Stimulated activated CD4-positive, alpha-beta T cell treated with anti-CD3 and anti-CD28 coated beads, TNF-alpha, amount 100 ng/mL, for 24 hours (primary cell): ENCODE measurements around the gene ALK.

Experiments used
- DNase-seq, 3 experiments: peaks; one replicate each; pipeline ENCODE4 v3.0.0-alpha.2; 2020; ENCODE audit warnings: low read depth in 3 of 3

ALK gene

DNA sequence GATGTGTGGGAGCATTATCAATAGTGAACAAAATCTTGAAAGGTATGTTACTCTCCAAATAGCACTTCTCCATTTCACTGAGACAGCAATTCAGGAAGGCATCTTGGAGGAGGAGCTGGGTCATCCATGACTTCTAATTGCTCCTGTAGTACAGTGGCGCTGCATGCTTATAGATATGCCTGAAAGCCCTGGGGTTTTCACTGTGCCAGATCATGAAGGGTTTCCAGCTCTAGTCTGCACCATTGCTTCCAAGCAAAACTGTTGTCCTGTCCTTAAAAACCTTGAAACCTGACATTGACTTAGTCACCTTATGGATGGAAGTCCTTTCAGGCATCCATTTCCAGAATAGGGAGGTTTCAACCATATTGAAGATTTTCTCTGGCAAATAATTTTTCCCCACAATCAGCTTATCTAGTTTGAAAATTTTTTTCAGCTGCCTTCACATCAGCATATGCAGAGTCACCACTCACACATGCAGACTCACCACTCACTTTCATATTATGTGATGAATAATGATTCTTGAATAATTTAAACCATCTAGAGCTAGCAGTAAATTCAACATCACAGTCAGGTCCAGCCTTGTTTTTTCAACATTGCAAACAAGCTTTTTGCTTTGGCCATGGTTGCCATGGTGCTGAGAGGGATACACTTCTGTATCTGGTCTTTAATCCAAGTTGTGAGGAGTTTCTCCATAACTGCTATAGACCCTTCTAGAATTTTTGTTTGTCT, 509.0 kb downstream of the ALK start:
- no peak for DNase-seq

DNA sequence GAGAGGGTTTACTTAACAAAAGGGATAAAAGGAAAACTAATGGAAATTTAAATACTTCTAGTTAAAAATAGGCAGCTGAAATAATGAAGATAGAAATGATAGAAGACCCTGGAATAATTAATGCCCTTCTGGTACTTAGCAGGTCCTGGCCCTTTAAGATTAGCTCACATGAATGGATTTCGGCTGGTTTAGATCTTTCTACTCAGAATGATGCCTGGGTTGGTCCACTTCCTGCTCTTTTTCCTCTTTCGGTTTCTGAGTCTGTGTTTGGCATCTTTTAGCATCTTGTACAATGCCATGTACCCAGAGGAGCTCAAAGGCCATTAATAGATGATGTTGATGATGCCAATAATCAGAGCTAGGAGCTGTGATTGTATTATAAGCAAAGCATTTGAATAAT, 515.7 kb downstream of the ALK start:
- no peak for DNase-seq

DNA sequence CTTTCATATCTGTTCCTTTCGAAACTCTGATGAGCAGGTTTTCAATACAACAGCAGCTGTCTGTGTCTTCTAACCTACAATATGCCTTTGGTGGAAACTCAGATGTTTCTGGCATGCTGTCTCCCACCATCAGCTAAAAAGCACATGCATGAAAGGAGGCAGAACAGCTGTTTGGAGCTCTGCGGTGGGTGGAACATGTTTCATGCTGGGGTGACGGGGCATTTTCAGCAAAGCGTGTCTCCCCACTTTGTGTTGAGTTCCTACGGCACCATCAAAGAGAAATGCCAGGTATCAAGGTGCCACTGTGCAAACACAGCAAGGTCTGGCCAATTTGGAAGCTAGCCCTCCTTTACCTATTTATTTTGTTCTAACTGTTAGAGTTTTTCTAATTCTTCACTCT, 516.1 kb downstream of the ALK start:
- DNase-seq = no peak

DNA sequence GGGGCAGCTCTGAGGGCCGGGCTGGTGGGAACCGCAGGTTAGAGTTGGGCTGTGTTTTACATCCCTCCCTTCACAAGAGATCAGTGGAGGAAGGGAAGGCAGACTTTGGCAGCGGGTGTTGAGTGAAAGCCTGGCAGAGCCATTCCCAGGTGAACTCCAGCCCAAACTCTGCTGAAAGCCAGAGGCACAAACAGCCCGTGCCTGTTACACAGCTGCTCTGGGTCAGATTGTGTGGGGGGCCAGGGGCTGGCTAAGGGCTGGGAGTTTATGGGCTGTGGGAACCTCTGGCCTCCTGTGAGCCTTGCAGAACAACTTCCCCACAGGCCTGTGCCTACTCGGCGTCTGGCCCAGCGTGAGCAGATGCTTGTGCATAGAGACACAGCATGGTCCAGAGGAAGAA, 519.4 kb downstream of the ALK start:
- DNase-seq = no peak

DNA sequence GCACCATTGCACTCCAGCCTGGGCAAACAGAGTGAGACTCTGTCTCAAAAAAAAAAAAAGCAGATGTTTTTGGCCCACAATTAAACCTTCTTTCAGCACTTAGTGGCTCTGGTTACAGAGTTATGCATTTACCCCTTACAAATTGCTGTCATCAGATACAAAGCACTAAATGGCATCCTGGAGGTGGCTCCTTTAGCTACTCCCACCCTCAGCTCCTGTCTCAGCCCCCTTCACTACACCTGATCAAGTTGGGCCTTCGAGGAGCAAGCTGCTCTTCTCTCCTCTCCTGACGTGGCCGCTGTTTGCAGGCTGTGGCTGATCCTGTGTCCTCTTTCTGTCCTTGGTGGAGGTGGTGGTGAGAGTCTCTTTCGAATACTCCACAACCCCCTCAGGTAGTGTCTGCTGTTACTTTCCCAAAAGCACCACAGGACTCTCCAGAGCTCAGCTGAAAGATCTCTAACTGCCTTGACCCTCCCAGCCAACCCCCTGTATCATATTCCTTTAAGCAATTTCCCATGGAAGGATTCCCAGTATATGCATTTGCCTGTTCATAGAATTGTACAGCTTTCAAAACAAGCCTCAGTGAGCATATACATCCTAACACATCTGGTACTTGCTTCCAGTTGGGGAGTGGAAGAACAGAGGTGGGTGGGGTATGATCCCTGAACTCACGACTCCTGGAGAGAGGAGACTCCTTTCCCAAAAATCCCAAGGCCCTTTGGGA, 520.3 kb downstream of the ALK start:
- no peak for DNase-seq

DNA sequence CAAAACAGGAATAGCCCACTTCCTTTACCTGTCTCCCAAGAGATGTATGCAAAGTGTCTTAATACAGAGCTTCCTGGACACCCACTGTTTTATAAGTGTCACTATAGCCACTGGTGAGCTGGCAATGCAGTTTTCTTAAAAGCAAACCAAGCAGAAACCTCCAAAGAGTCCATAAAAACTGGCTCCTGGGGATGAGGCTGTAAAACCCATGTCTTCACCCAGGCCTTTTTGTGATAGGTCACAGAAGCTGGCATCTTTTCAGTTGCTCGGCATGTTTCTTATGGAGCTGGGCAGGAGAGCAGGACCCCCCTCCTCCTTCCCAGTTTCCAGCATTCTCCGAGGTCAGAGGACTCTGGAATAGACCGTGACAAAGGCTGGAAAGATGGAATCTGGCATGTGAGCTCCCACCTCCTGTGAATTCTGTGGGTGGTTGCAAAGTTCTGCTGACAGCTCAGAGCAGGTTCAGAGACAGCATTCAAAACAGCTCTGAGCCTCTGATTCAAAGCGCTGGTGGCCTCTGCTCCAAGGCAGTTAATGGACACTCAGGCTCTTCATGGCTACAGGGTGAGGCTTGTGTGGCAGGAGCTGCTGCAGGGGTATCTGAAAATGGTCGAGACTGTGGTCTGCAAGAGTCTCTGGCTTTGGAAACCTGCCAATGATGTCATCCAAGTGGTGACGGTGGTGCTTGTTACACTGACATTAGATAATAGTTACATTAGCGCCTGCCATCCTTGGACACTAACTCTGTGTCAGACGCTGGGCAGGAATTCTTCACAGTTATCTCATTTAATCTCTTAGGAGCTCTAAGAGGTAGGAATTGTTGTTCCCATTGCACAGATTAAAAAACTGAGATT, 522.8 kb downstream of the ALK start:
- no peak for DNase-seq

DNA sequence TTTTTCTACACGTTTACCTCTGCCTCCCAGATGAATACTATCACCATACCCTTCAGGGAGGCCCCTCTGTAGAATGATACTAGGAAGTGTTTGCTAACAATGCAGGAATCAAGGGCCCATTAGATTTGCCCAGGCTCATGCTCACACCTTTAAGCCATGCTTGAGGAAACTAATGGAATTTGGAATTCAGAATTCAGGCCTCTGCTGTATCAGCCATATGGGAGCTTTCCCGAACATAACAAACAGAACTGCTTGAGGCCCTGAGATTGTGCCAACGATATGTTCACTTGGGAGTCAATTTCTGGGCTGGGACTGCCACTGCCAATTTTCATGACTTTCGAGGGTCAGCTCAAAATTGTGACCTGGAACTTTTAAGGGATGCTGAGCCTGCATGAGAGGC, 523.7 kb downstream of the ALK start:
- DNase-seq = no peak

DNA sequence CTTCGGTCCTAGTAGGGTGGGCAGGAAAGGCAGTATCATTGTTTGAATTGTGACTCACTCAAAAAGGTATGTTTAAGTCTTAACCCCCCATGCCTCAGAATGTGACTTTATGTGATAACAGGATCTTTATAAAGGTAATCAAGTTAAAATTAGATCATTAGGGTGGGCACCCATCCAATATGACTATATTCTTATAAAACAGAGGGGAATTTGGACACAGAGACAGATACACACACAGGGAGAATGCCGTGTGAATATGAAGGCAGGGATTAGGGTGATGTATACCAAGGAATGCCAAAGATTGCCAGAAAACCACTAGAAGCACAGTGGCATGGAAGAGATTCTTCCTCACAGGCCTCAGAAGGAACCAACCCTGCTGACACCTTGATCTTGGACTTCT, 524.3 kb downstream of the ALK start:
- no peak for DNase-seq

DNA sequence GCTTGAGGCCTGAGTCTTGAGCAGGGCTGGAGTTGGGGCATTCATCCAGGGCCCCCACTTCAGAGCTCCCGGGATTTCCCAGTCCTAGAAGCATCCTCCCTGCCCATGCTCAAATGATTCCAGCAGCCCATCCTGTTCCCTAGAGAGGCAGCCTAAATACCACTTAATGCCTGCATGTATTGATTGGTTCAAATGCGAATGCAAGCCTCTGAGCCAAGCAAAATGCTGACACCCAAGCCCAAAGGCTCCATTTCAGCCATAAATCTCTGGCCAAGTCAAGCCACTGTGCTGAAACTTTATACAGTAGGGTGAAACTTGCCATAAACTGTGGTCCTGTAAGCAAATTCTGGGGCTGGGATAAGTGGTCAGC, 526.4 kb downstream of the ALK start:
- DNase-seq = no peak

DNA sequence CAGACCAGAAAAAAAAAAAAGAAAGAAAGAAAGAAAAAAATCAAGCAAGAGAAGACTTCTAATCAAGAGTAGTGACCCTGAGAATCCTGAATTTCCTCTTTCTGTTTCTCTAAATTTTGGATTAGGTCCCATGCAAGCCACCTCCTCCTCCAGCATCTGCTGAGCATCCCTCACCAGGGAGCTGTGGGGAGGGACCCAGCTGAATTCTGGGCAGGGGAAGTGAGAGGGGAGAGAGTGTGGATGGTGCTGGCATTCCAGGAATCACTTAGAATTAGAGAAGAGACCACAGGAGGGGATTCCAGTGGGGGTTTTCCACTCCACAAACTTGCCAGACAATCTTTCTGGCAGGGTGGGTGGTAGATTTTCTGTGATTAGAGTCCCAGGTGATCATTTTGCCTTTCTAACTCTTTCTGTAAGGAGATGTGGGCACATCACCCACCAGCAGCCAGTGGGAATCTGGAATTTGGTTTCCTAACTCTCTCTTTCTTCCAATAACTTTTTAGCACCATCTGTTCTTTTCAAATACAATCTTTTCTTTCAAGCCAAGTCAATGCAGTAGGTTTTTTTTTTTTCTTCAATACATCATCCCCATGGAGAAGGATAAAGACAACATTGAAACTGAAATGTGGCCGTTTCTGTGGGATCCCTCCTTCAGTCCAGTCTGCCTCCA, 526.9 kb downstream of the ALK start:
- DNase-seq = no peak

DNA sequence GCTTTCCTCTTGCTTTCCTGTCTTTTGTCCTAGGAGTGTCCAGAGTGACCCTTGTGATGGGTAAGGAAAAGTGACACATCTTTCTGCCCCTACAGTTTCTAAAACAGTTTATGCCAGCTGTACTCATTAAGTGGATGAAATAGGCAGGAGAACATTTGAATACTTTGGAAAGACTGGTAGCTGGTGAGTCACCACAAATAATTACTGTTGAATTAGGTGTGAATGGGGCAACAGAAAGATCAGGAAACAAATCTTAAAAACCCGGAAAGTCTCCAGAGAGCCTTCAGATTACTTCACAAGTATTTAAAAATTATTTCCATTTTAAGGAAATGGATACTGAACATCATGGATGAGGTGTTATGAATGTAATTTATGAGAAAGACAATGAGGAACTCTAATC, 527.7 kb downstream of the ALK start:
- no peak for DNase-seq

DNA sequence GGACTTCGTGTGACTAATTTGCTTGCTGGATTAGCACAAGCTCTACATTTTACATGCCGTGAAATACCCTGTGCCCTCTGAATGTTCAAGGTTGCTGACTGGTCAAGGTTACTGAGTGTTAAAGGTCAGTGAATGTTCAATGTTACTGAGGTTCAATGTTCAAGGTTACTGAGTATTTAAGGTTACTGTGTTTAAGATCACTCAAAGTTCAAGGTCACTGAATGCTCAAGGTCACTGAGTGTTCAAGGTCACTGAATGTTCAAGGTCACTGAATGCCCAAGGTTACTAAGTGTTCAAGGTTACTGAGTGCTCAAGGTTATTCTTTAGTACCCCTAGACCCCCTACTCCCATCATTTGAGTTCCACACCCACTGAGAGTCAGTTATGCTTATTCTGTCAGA, 528.6 kb downstream of the ALK start:
- DNase-seq = no peak

DNA sequence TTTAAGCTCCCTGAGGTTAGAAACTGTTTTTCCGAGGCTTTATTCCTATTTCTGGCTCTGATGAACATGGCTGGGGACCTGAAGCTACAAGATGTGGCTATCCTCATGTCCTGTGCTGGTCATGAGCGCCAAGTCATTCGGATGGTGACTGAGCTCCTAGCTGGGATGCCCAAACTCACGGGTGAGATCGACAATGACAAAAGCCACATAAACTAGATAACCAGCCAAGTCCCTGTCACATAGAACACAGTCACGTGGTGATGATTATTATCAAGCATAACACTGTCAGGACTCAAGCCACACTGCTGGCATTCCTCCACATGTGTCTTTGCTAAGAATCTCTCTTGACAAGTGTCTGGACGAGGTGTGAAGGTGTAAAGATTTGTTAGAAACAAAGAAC, 531.2 kb downstream of the ALK start:
- DNase-seq = no peak

DNA sequence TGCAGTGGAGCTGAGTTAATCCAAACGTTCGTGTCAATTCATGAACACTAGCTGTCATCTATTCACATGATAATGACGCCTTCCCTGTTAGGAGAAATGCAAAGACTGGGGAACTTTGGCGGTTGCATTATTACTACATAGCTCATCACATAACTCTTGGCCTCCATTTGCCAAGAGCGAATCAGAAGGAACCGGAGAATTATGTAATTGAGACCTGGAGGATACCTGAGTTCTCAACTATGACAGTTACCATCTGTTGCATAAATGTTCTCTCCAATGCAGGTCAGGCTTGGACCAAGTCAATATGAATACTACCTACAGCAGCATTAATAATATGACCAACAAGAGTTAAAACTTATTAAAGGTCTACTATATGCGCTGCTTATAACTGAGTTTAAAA, 531.7 kb downstream of the ALK start:
- DNase-seq = no peak

DNA sequence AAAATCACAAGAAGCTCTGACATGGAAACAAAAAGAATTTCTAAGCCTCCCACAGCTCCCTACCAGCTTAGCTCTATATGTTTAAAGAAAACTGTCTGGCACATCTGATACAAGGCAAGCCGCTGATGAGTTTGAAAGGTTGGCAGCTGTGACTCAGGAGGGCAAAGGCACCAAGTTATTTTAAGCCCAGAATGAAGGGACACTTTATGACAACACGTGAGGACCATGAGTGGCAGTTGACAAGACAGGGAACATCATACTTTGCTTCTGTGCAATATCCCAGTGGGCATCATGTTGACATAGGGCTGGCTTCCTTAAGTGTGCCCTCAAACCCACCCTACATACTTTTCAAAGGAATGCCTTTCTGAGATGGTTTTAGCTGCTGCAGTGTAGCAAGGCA, 533.3 kb downstream of the ALK start:
- no peak for DNase-seq

DNA sequence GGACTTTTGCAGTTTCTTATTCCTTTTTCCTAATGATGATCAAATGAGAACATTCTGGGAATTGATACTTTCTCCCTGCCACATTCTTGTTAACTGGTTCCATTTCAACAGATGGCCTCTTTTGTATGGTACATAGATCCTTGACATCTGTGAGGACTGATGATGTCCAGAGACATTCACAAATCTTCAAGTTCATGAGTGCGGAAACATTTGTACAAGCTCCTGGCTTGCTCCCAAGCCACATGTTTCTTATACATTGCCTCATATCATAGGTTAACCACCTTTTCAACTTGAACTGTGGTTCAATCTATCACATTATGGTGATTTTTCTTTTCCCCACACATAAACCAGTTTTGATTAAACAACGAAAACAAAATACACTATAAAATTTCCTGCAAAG, 538.9 kb downstream of the ALK start:
- DNase-seq = no peak

DNA sequence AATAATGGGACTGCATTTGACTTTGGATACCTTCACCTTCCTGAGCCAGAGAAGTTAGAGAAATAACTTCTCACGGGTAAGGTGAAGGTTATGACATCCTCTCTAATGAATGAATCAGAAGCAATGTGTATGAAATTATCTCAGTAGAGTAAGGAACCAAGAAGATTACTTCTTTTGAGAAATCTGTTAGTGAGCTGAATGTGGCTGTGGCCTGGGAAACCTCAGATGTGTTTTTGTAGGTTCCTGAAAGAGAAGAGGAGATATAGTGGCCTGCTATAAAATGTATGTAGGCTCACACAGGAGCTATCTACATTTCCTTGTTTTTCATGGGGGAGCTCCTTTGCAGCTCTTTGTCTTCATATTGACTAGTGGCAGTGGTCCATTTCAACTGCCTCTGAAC, 543.6 kb downstream of the ALK start:
- no peak for DNase-seq

DNA sequence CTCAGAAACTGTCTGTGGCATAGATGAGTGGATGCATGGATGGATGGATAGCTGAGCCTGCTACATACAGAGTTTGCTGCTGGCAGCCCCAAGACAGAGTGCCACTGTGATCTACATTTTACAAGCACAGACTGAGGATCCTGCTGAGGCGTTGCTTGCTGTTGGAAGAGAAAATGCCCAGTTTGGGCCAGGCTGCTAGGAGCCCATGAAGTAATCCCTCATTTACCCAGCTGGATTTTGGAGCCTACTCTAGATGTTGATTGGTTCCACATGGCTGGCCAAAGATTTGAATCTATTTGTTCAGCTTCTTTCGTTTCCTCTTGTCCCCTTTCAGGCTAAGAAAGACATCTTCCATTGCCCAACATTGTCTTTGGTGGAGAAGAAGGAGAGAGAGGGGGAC, 544.8 kb downstream of the ALK start:
- DNase-seq = no peak

DNA sequence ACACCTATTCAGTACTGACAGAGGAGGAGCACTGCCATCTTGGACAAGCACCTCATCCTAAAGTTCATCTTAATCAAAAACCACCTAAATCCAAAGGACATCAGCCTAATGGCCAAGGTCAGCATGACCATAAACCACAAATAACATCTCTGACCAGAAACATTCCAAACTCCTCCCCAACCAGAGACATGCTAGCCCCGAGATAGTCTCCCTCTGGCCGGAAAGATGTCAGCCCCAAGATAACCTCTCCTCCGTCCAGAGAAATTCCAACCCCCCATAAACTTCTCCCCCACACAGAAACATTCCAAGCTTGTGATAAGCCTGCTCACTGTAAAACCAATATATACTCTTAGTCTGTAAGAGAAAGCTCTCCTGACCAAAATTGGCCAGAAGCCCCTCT, 545.5 kb downstream of the ALK start:
- no peak for DNase-seq

DNA sequence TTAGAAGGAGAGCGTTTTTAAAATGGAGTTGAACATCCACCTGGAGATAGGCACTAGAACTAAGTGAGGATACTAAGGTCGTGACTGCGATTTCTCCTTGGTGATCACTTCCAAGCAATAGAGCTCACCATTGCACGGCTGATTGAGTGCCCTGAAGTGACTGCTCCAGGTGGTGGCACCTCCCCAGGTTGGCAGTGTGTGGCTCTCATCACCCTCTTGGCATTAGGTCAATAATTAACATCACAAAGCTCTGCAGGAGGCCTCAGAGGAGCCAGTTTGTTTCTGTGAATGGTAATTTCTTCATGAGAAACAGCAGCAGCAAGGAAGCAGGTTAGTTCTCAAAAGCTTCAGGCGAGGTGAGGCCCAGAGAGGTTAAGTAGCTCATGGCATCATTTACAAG, 546.6 kb downstream of the ALK start:
- no peak for DNase-seq

DNA sequence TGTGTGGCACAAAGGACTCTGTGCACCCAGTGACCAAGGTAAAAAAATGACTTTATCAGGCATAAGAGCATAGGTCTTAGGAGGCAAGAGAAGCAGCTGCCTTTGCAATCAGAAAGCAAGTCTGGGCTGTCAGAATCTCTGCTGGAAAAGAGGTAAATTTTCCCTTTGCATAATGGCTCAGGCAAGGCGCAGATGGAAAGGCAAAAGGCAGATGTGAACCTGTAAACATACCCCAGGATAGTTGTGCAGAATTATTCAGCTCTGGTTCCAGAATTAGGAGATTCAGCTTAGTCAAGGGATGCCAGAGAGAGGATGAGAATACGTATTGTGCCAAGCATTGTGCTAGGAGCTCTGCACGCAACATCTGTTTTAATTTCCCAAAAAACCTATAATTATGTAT, 547.5 kb downstream of the ALK start:
- DNase-seq = no peak

DNA sequence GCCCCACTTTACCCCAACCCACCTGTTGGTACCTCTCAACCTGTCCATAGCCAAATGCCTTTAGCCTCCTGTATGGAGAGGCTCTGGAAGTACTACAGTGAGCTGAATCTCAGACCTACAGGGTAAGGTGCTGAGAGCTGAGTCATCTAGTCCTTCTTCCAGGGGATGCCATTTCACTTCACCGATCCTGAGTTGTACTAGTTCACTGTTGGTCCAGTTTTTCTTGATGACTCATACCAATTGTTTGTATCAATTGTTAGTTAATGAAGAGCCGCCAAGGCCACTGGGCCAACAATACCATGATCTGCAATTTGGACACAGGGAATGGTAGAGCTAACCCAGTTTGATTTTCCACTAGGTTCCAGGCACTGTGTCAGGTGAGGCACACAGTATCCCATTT, 549.2 kb downstream of the ALK start:
- DNase-seq = no peak
